Fibroblast of the aortic adventitia (primary cell): Measurements from ENCODE around the gene ATP8A1. TPM values are rescaled to one million over a fixed set of nuclear protein-coding genes. Genes with fewer than 3 reads are reported as not detected.
A peak's percentile ranks its signal among the peaks of the same experiment; 100 is the strongest.

ENCODE experiments used
- DNase-seq: peaks from one replicate; pipeline ENCODE4 v3.0.0-alpha.2; 2010; ENCODE audit warnings: low read depth
- H3K4me3 ChIP-seq: 2 replicates; pipeline ENCODE4 v1.5.1; 2011; ENCODE audit warnings: low read depth, mild to moderate bottlenecking, control low read depth, low read length, moderate library complexity
- CTCF ChIP-seq: IDR thresholded peaks from 2 replicates; pipeline ENCODE4 v1.5.1; 2011; ENCODE audit warnings: mild to moderate bottlenecking, low read length, control low read depth, inconsistent platforms; ENCODE audit not compliant: insufficient read depth
- total RNA-seq: library from RNA; depleted of rRNA; stranded (reverse); fragments of >200 nt; gene quantifications from 2 replicates; pipeline ENCODE4 v1.2.3, GENCODE V29; 2012; ENCODE audit warnings: low replicate concordance

The ATP8A1 gene
- total RNA-seq, 1 donor: 7.5 TPM

DNA sequence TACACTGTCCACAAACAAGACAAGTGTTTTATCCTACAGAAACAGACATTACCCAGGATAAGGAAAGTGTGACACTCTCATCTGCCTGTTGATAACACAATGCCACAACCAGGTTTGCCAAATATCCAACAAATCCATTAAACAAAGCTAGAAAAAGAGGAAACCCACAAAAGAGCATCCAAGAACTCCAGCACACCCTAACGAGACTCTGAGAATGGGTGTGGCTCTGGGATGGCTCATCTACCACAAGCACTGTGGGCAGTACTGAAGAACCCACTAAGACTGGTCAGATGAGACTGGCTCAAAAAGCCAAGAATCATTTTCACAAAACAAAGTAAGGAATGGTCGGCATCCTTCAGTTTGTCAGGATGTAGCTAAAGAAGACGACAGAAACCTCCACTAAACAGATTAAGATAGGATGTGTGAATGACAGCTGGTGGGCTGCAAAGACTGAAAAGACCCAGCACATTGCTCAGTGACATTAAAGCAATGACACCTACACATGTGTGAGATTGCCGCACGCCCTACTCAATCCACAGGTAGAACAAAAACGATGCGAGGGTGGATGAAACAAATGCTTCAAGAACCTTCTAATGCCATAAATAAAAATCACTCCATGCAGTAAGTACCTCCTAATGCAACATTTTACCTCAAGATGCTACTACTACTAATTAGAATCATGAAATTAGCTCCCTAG lies 14.7 kb downstream of the ATP8A1 start:
- TF ChIP-seq CTCF: no peak
- no peak overlapping the region for H3K4me3 ChIP-seq
- DNase-seq: no peak

DNA sequence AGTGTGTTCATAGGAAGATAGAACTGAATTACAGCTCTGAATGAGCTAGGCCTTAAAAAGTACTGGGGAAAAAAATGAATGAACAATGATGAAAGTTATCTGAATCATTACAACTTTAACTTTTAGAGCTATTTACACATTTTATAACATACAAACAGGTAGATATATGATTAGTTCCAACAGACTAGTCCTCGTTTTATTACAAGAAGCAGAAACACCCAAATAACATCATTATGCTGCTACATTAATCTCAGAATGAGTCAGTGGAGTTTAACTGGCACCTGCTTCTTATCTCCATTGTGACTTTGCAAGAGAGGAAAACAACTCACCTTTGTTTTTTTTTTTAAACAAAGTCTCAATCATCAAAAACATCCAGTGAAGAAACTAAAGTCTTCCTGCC lies 15.2 kb downstream of the ATP8A1 start:
- no peak for DNase-seq
- no peak overlapping the region for H3K4me3 ChIP-seq
- no peak for TF ChIP-seq CTCF

DNA sequence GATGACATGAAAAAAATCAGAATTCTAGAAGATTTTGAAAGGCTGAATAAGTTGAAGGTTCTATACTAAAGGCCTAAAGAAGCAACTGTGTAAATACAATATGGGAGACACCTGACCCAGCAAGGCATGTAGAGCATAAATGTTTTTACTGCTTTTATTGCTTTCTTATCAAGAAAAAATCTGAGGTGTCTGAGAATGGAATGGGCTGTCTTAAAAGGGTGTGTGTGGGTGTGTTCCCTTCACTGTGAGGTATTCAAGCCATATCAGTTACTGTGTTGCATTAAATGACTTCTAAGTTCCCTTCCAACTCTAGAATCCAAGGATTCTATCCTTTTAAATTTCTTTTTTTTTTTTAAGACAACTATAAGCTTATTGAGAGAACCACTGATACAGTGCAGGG lies 15.7 kb downstream of the ATP8A1 start:
- no peak for TF ChIP-seq CTCF
- DNase-seq: no peak
- H3K4me3 ChIP-seq: no peak overlapping the region

DNA sequence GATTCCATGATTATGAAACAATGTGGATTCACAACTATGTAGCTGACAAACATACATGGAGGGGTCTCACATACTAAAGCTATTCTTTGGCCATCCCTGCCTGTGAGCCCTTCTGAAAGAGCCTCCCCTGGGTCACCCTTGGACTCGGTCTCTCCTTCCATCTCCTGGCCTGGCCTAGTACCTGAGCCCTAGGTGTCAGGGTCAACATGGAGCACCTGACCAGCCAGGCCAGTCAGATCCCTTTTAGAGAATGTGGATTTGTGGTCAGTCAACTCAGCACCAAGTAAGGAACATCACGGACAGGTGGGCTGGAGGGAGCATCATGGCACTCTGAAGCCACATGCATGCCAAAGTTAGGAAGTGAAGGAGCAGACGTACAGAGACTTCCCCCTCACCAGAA lies 16.3 kb downstream of the ATP8A1 start:
- DNase-seq: no peak
- TF ChIP-seq CTCF: no peak
- no peak overlapping the region for H3K4me3 ChIP-seq

DNA sequence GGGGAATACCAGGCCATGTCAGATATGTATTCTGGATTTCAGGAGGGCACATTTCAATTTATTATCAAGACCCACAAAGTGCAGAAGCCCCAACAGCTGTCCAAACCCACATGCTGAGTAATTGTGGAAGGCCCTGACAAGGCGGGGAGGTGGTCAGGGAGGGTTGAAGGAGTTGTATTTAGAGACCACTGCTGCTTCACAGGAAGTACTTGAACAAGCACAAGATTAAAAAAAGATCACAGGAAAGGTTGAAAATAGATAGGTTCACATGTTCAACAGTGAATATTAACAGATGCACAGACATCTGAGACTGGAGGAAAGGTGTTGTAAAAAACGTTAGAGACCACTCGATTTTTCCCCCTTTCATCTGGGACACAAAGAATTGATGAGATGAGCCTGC lies 17.9 kb downstream of the ATP8A1 start:
- no peak for DNase-seq
- H3K4me3 ChIP-seq: no peak overlapping the region
- TF ChIP-seq CTCF: no peak

DNA sequence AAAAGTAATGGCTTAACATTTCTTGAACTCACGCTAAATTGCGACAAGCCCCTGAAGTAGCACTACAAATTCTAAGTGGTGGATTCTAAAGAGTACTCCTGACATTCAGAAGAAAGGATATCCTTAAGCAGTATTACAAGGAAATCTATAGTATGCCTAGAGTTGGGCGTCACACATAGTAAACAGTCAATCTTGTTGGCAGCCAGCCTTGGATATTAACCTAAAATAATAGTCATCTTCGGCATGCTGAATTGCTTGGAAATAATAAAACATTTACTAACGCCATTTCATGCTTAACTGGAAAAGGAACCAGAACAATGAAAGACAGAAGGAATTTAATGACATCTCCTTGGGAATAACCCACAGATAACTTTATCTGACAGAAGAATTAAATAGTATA lies 18.6 kb downstream of the ATP8A1 start:
- DNase-seq: peak; percentile 10
- TF ChIP-seq CTCF: no peak
- no peak overlapping the region for H3K4me3 ChIP-seq

- H3K4me3 ChIP-seq: no peak overlapping the region
- no peak for TF ChIP-seq CTCF
- DNase-seq: no peak
Measured at GRCh38 chr4:42637867-42638266, 19.0 kb downstream of the ATP8A1 start.
